Upper lobe of left lung (tissue), 6 donors: ENCODE data around the gene CTR9. TPM values are rescaled to one million over a fixed set of nuclear protein-coding genes. Genes with fewer than 3 reads are reported as not detected.

Experiments
- ATAC-seq, 2 donors: fragments of 200-7000 bp; cut with Tn5 transposase; one replicate each; pipeline ENCODE4 v1.9.1; 2022; ENCODE audit warnings: mild to moderate bottlenecking in 2 of 2, moderate library complexity in 2 of 2; ENCODE audit not compliant: low FRiP score in 2 of 2
- DNase-seq, 2 donors: peaks; one replicate each; pipeline ENCODE4 v3.0.0-alpha.2; 2019 to 2020
- H3K27ac ChIP-seq, 4 donors: fragments of 200-600 bp; sonication (generic); one replicate each; pipeline ENCODE4 v1.5.1; 2016 to 2019
- H3K27me3 ChIP-seq, 4 donors: fragments of 200-600 bp; sonication (generic); one replicate each; pipeline ENCODE4 v1.5.1; 2017 to 2019
- H3K36me3 ChIP-seq, 4 donors: fragments of 200-600 bp; sonication (generic); one replicate each; pipeline ENCODE4 v1.5.1; 2016 to 2019
- H3K4me1 ChIP-seq, 4 donors: fragments of 200-600 bp; sonication (generic); one replicate each; pipeline ENCODE4 v1.5.1; 2018 to 2019
- H3K4me3 ChIP-seq, 4 donors: fragments of 200-600 bp; sonication (generic); one replicate each; pipeline ENCODE4 v1.5.1; 2017 to 2019; ENCODE audit warnings: mild to moderate bottlenecking in 2 of 4, moderate library complexity in 1 of 4
- H3K9me3 ChIP-seq, 4 donors: fragments of 200-600 bp; sonication (generic); one replicate each; pipeline ENCODE4 v1.5.1; 2018 to 2019
- CTCF ChIP-seq, 6 experiments: fragments of 450-650 bp in 4 of 6; fragments of 200-600 bp in 2 of 6; sonication (generic) in 2 of 6; IDR thresholded peaks; one replicate each; pipeline ENCODE4 v1.5.1; 2016 to 2019; ENCODE audit warnings: antibody characterized with exemption in 6 of 6
- EP300 ChIP-seq, 4 donors: sonication (generic); formaldehyde crosslinking; IDR thresholded peaks; one replicate each; pipeline ENCODE4 v1.5.1; 2017; ENCODE audit warnings: antibody characterized with exemption in 4 of 4, control low read depth in 2 of 4
- POLR2A ChIP-seq, 4 donors: fragments of 450-650 bp; IDR thresholded peaks; one replicate each; pipeline ENCODE4 v1.5.1; 2016 to 2017; ENCODE audit warnings: antibody characterized with exemption in 4 of 4, mild to moderate bottlenecking in 2 of 4
- POLR2AphosphoS5 ChIP-seq, 2 donors: sonication (generic); formaldehyde crosslinking; IDR thresholded peaks; one replicate each; pipeline ENCODE4 v1.5.1; 2017; ENCODE audit warnings: antibody characterized with exemption in 2 of 2
- WGBS, 2 donors: methylation state at CpG; one replicate each; pipeline ENCODE4 v1.1.5; 2017 to 2018; 5-methylcytosine and 5-hydroxymethylcytosine counted together
- total RNA-seq, 6 donors: library from RNA; depleted of rRNA in 4 of 6; stranded (reverse); fragments of >200 nt in 4 of 6; gene quantifications; one replicate each; pipeline versions ENCODE4 v1.1.0 to v1.2.1, GENCODE V29; 2016 to 2021
- donor health status: DM: no; HTN: no; CAD: no; lungs with moderate emphysema.
- donor health status: DM: no; HTN: yes; CAD: no; lungs with severe emphysema.

The CTR9 gene
- total RNA-seq, 6 donors from 2014 or later, result 9.9 to 35.4 (median 26.9) TPM

DNA sequence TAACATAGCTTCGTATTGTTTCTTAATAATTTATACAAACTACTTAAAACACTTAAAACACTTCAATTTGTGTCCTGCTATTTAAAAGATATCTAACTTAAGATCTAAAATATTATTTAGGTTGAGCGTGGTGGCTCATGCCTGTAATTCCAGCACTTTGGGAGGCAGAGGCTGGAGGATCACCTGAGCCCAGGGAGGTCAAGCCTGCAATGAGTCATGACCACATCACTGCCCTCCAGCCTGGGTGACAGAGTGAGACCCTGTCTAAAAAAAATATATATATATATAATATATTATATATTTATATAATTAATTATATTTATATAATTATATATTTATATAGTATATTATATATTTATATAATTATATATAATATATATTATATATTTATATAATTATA is 4.2 kb upstream of the CTR9 start:
- 97% methylated on average over 2 of the region's 2 CpGs for WGBS, 2 donors
- DNase-seq, result no peak
- TF ChIP-seq EP300 (IDR thresholded peaks at IDR 0.05) (no peak), POLR2AphosphoS5 (IDR thresholded peaks at IDR 0.05) (no peak), POLR2A (IDR thresholded peaks at IDR 0.05) (no peak), CTCF (IDR thresholded peaks at IDR 0.05) (no peak)
- Histone ChIP-seq H3K4me1 (peaks cover under 1 to 12% (median 5%) of the 10 kb centered on the region in 4 donors), H3K27ac (no peak overlapping the region), H3K27me3 (no peaks in the 10 kb centered on the region), H3K9me3 (no peaks in the 10 kb centered on the region), H3K4me3 (no peak overlapping the region), H3K36me3 (no peaks in the 10 kb centered on the region)
- ATAC-seq, result no peak

DNA sequence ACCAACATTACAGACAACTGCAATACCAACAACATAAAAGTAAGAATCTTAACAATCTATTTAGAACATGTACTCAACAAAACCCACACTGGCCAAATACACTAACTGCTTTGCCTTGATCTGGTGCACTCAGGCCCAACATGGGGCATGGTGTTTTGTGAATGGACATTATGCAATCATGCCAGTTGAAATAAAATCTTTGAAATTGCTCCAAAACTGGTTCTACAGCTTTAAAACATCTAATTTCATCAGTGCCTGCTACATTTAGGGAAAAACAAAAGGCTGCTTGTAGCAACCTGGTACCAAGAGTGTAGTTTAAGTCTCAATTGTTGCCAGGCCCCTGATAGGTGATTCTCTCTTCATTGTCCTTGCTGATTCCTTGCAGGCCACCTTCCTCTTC is 3.3 kb upstream of the CTR9 start:
- TF ChIP-seq EP300 (IDR thresholded peaks at IDR 0.05) (no peak), POLR2AphosphoS5 (IDR thresholded peaks at IDR 0.05) (no peak), POLR2A (IDR thresholded peaks at IDR 0.05) (no peak), CTCF (IDR thresholded peaks at IDR 0.05) (no peak)
- H3K27ac ChIP-seq, result no peak overlapping the region
- no peaks in the 10 kb centered on the region for H3K27me3 ChIP-seq
- ATAC-seq, result no peak
- H3K4me3 ChIP-seq, result no peak overlapping the region
- no peaks in the 10 kb centered on the region for H3K36me3 ChIP-seq
- DNase-seq, result no peak
- H3K4me1 ChIP-seq, result peaks cover 8 to 17% (median 13%) of the 10 kb centered on the region in 4 donors
- no peaks in the 10 kb centered on the region for H3K9me3 ChIP-seq

DNA sequence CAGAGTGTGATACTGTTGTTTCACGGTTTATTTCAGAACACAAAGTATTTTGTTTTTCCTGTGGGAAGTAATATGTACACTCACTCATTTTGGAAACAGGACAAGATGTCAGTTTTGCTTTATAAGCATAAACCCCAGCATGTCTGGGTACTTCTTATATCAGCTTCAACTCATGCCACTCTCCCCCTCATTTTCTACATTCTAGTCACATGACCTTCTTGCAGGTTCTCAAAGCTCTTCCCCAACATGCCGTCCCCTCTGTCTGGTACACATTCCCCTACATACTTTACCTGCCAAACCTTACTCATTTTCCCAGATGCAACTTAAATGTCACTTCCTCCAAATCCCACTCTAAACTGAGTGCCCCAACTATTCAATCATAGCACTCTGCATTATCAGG is 1.6 kb upstream of the CTR9 start:
- Histone ChIP-seq H3K4me3 (no peak overlapping the region), H3K36me3 (peaks cover 4 to 15% (median 5%) of the 10 kb centered on the region in 4 donors), H3K4me1 (peaks cover 7 to 14% (median 8%) of the 10 kb centered on the region in 4 donors), H3K27me3 (no peaks in the 10 kb centered on the region), H3K27ac (no peak overlapping the region), H3K9me3 (no peaks in the 10 kb centered on the region)
- DNase-seq (no peak), ATAC-seq (no peak)
- 56 to 71% methylated on average over 2 of the region's 2 CpGs for whole genome bisulfite sequencing, 2 donors
- TF ChIP-seq EP300 (IDR thresholded peaks at IDR 0.05) (no peak), POLR2A (IDR thresholded peaks at IDR 0.05) (no peak), CTCF (IDR thresholded peaks at IDR 0.05) (no peak), POLR2AphosphoS5 (IDR thresholded peaks at IDR 0.05) (no peak)

GRCh38 chr11:10751581-10751940 is 515 bp downstream of the CTR9 start:
- ATAC-seq (peak; percentile 25 to 36), DNase-seq (no peak)
- TF ChIP-seq POLR2AphosphoS5 (IDR thresholded peaks at IDR 0.05), result no peak
- TF ChIP-seq CTCF (IDR thresholded peaks at IDR 0.05), result no peak
- TF ChIP-seq POLR2A (IDR thresholded peaks at IDR 0.05), result no peak
- TF ChIP-seq EP300 (IDR thresholded peaks at IDR 0.05), result no peak
- 0 to 1% methylated on average over 13 to 14 of the region's 14 CpGs for WGBS, 2 donors
- Histone ChIP-seq H3K27ac (peak overlapping the region; percentile 86 to 93 (median 90)), H3K4me1 (peaks cover 7 to 14% (median 8%) of the 10 kb centered on the region in 4 donors), H3K27me3 (no peaks in the 10 kb centered on the region), H3K9me3 (no peaks in the 10 kb centered on the region), H3K4me3 (peak overlapping the region; percentile 84 to 88 (median 86)), H3K36me3 (peaks cover 4 to 36% (median 11%) of the 10 kb centered on the region in 4 donors)

- Histone ChIP-seq H3K9me3 (no peaks in the 10 kb centered on the region), H3K27me3 (no peaks in the 10 kb centered on the region), H3K4me3 (peak overlapping the region; percentile 84 to 88 (median 86)), H3K4me1 (peaks cover 7 to 14% (median 8%) of the 10 kb centered on the region in 4 donors), H3K27ac (peak overlapping the region in 1 of 4 donors; percentile 93), H3K36me3 (peaks cover 7 to 41% (median 16%) of the 10 kb centered on the region in 4 donors)
- WGBS, 2 donors, result 39 to 44% methylated on average over 2 of the region's 2 CpGs
- ATAC-seq (no peak), DNase-seq (no peak)
- TF ChIP-seq POLR2AphosphoS5 (IDR thresholded peaks at IDR 0.05) (no peak), CTCF (IDR thresholded peaks at IDR 0.05) (no peak), POLR2A (IDR thresholded peaks at IDR 0.05) (no peak), EP300 (IDR thresholded peaks at IDR 0.05) (no peak)
Measured at GRCh38 chr11:10752061-10752460, 1.0 kb downstream of the CTR9 start.
